ENCODE results near the gene MARF1. TPM values are rescaled to one million over a fixed set of nuclear protein-coding genes. Genes with fewer than 3 reads are reported as not detected.

The MARF1 gene
- total and polyA plus RNA-seq, 2 of the 8 experiments (the other 6 are each of a cell fraction or from before 2014, with no cell fraction given): 5.6 to 31.4 TPM

DNA sequence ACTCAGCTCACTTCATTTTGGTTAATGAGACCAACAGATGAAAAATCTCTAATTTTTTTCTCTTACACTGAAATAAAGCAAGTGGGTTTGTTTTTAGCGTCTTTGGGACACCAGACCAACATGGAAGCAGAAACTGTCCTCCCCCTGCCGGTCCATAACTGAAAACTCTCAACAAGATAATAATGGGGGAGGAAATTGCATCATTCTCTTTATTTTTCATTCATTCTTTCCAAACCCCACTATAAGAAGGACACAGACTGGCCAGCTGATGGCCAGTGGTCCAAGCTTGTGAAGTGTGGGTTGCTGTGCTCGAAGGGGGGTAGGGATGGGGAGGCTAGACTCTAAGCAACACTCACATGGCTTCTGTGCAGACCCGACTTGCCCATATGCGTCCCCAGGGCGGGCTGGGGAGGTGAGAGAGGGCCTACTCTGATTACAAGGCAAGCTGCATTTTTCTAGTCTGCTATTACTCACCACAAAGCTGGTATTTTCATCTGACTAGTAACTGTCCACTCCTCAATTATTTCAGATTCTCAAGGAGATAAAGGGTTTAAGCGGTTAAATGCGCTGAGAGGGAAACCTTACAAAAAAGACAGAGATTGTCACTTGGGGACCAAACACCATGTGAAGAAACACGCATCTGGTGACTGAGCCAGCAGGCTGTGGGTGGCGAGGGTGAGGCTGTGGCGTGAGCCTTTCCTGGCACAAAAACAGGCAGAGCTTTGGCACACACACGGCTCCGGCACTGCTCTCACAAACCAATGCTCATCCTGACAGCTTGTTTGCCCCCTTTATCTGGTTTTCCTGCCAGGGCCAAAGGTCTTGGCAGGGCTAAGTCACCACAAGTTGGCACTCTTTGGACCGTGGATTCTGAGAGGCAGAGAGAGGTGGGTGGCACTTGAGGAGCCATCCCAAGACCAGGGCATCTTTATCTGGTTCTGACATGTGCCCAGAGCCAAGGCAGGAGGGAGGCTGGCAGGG is 38.2 kb downstream of the MARF1 start:
- TF ChIP-seq CBX8 (IDR thresholded peaks at IDR 0.05; ENCODE audit: borderline replicate concordance, low read depth, low read length): no peak
- TF ChIP-seq CEBPB (IDR thresholded peaks at IDR 0.05; ENCODE audit: low read depth, low read length): no peak
- no peak for TF ChIP-seq FOSL1 (IDR thresholded peaks at IDR 0.05; ENCODE audit: insufficient read depth, low read depth, low read length)
- H3K27ac ChIP-seq (ENCODE audit: low read depth, low read length): no peak overlapping the region
- H3K14ac ChIP-seq (ENCODE audit: insufficient read length): no peak overlapping the region
- no peaks in the 10 kb centered on the region for H3K79me2 ChIP-seq (ENCODE audit: control insufficient read depth in 1 of 2, insufficient read depth in 2 of 2, low read length in 2 of 2)
- ChIA-PET CTCF (ENCODE audit: partially characterized antibody) (interaction anchor here (1.5 kb wide), 1 partner anchor 9 kb away, joined by 3 read pairs; no protein-coding TSS in a partner anchor), POLR2A (ENCODE audit: partially characterized antibody) (no interaction called here)
- no peak overlapping the region for H4K8ac ChIP-seq (ENCODE audit: extremely low read depth, insufficient read depth, low read length)
- H3K18ac ChIP-seq (ENCODE audit: extremely low read depth, low read length): no peak overlapping the region
- FAIRE-seq (no peak), DNase-seq (ENCODE audit: low read depth in 1 of 2, low spot score in 2 of 2) (no peak)
- H3K9ac ChIP-seq (replicated peaks in 1 of 4; ENCODE audit: extremely low read depth in 1 of 4, low read depth in 3 of 4, low read length in 3 of 4): no peak overlapping the region
- no peak overlapping the region for H4K91ac ChIP-seq (replicated peaks; ENCODE audit: insufficient read length, low read length)
- 88% methylated on average over 14 of the region's 14 CpGs; no CpG with 5 or more reads in 1 of the 2 experiments for WGBS, 2 experiments (ENCODE audit: extremely low coverage in 1 of 2, insufficient coverage in 1 of 2, insufficient read length in 1 of 2, insufficient replicate concordance in 2 of 2, low coverage in 1 of 2, low lambda C conversion rate in 2 of 2, missing lambda C conversion rate in 1 of 2)
- H3K4ac ChIP-seq (replicated peaks; ENCODE audit: insufficient read length, low read depth, low read length): no peak overlapping the region
- H3K4me3 ChIP-seq (ENCODE audit: extremely low read depth in 1 of 4, insufficient read depth in 2 of 4, low read depth in 3 of 4, low read length in 4 of 4): no peak overlapping the region
- H2BK20ac ChIP-seq (ENCODE audit: low read length): no peak overlapping the region
- peaks cover 13 to 30% (median 24%) of the 10 kb centered on the region in 4 experiments; a peak in 7 of 8 replicates for H3K36me3 ChIP-seq (ENCODE audit: control insufficient read depth in 2 of 4, insufficient read depth in 4 of 4, low read length in 3 of 4)
- peaks cover 0 to 3% (median 2%) of the 10 kb centered on the region in 4 experiments; a peak in 3 of 7 replicates for H3K4me1 ChIP-seq (replicated peaks in 1 of 4; ENCODE audit: control insufficient read depth in 3 of 4, insufficient read depth in 4 of 4, low read length in 3 of 4)
- H2BK120ac ChIP-seq (replicated peaks; ENCODE audit: low read depth, low read length): no peak overlapping the region
- no peak overlapping the region for H3K56ac ChIP-seq (replicated peaks; ENCODE audit: insufficient read length, low read depth, low read length)
- H4K20me1 ChIP-seq (replicated peaks in 1 of 2; ENCODE audit: control insufficient read depth in 1 of 2, insufficient read depth in 2 of 2, low read length in 2 of 2): peaks cover 0 to 3% of the 10 kb centered on the region in 2 experiments
- no peak overlapping the region for H3K4me2 ChIP-seq (ENCODE audit: insufficient read depth in 1 of 2, low read depth in 2 of 2, low read length in 2 of 2)
- H2BK5ac ChIP-seq (ENCODE audit: low read depth, low read length): peak overlapping the region; percentile 63; the same call in 1 of the 2 replicates
- H2BK15ac ChIP-seq (ENCODE audit: low read length): no peak overlapping the region
- H3K9me3 ChIP-seq (ENCODE audit: insufficient read depth in 2 of 2, low read depth in 1 of 2, low read length in 1 of 2): no peaks in the 10 kb centered on the region
- no peaks in the 10 kb centered on the region for H3K79me1 ChIP-seq (ENCODE audit: low read depth, low read length)
- no peak overlapping the region for H2BK12ac ChIP-seq (ENCODE audit: low read depth, low read length)
- no peak overlapping the region for H2AK5ac ChIP-seq (ENCODE audit: low read depth, low read length)
- no peak overlapping the region for H2AFZ ChIP-seq (ENCODE audit: low read length)
- no peak overlapping the region for H3K23ac ChIP-seq (ENCODE audit: insufficient read length)
- H3K23me2 ChIP-seq (ENCODE audit: low read depth, low read length): no peaks in the 10 kb centered on the region
- no peak overlapping the region for H4K5ac ChIP-seq (ENCODE audit: insufficient read length, low read depth, low read length)
- no peaks in the 10 kb centered on the region for H3K27me3 ChIP-seq (replicated peaks in 1 of 4; ENCODE audit: control insufficient read depth in 3 of 4, extremely low read depth in 1 of 4, insufficient read depth in 3 of 4, low read length in 3 of 4)

Data from H1 (cell line).